A673 (cell line): ENCODE results near the gene GUCA1A. TPM values are rescaled to one million over a fixed set of nuclear protein-coding genes. Genes with fewer than 3 reads are reported as not detected.
"Not testable (repeated sequence)": the region's sequence is repeated elsewhere in the genome, so short reads cannot be mapped to it uniquely, and the experiment has no call there.

Experiments used
- BruUV-seq: library from RNA; stranded (reverse); fragments of 400-500 nt; replicated peaks from 2 replicates; lab custom pipeline; 2021; lab: Mats Ljungman, UMichigan
- CTCF ChIA-PET: fragments of 300-600 bp; sonication (Branson Sonifier 250); formaldehyde crosslinking; loops from one replicate; lab custom pipeline; 2022; ENCODE audit warnings: antibody characterized with exemption; lab: Charles Lee
- POLR2A ChIA-PET: fragments of 300-600 bp; sonication (Branson Sonifier 250); formaldehyde crosslinking; loops from one replicate; lab custom pipeline; 2022; ENCODE audit warnings: antibody characterized with exemption; ENCODE audit not compliant: low non-redundant PET; lab: Charles Lee
- DNase-seq: peaks from one replicate; pipeline ENCODE4 v3.0.0-alpha.2; 2015; ENCODE audit warnings: low spot score
- H3K27ac ChIP-seq: fragments of 200-600 bp; sonication (generic); 2 replicates; pipeline ENCODE4 v1.5.1; 2016; ENCODE audit warnings: mixed run types, low read depth, mild to moderate bottlenecking, mixed read lengths, antibody characterized with exemption, low read length; ENCODE audit not compliant: poor library complexity, severe bottlenecking
- H3K27me3 ChIP-seq: fragments of 200-600 bp; sonication (generic); replicated peaks from 2 replicates; pipeline ENCODE4 v1.6.1; 2017; ENCODE audit warnings: mixed run types, low read depth, mild to moderate bottlenecking, mixed read lengths, antibody characterized with exemption, low read length; ENCODE audit not compliant: insufficient read depth, poor library complexity
- H3K36me3 ChIP-seq: fragments of 200-600 bp; sonication (generic); 2 replicates; pipeline ENCODE4 v1.6.1; 2016; ENCODE audit warnings: mixed run types, mild to moderate bottlenecking, mixed read lengths, antibody characterized with exemption, low read length; ENCODE audit not compliant: insufficient read depth, poor library complexity, severe bottlenecking
- H3K4me1 ChIP-seq: fragments of 200-600 bp; sonication (generic); 2 replicates; pipeline ENCODE4 v1.6.1; 2017; ENCODE audit warnings: mixed run types, mild to moderate bottlenecking, mixed read lengths, antibody characterized with exemption, low read length; ENCODE audit not compliant: insufficient read depth, poor library complexity, severe bottlenecking
- H3K4me3 ChIP-seq: fragments of 200-600 bp; sonication (generic); 2 replicates; pipeline ENCODE4 v1.5.1; 2016; ENCODE audit warnings: low read depth, mixed run types, mild to moderate bottlenecking, mixed read lengths, low read length; ENCODE audit not compliant: poor library complexity, severe bottlenecking
- H3K9me3 ChIP-seq: fragments of 200-600 bp; sonication (generic); 2 replicates; pipeline ENCODE4 v1.6.1; 2016; ENCODE audit warnings: mixed run types, low read depth, mild to moderate bottlenecking, mixed read lengths, antibody characterized with exemption, low read length; ENCODE audit not compliant: poor library complexity, severe bottlenecking
- EZH2 ChIP-seq: fragments of 200-600 bp; sonication (generic); IDR thresholded peaks from 2 replicates; pipeline ENCODE4 v1.6.1; 2017; ENCODE audit warnings: borderline replicate concordance, low read depth, mild to moderate bottlenecking, mixed read lengths, antibody characterized with exemption, low read length; ENCODE audit not compliant: poor library complexity, severe bottlenecking
- intact Hi-C: fragments of 100-400 bp; cut with micrococcal nuclease; formaldehyde crosslinking; loops from one replicate; pipeline ENCODE4 v1.10.0; 2022; ENCODE audit not compliant: unreplicated experiment
- total RNA-seq: library from RNA; stranded (reverse); gene quantifications from 2 replicates; pipeline ENCODE4 v1.2.3, GENCODE V29; 2021
- TF ChIP-seq, protein P1 (sequence below): fragments of 300-800, 200-600 bp; sonication (generic); conservative IDR thresholded peaks from 2 replicates; pipeline ENCODE4 v1.5.1; 2017; ENCODE audit warnings: low read depth, mild to moderate bottlenecking, antibody characterized with exemption, low read length, moderate library complexity, mixed read lengths

The GUCA1A gene
- total RNA-seq, 1 experiment from 2014 or later: not detected

DNA sequence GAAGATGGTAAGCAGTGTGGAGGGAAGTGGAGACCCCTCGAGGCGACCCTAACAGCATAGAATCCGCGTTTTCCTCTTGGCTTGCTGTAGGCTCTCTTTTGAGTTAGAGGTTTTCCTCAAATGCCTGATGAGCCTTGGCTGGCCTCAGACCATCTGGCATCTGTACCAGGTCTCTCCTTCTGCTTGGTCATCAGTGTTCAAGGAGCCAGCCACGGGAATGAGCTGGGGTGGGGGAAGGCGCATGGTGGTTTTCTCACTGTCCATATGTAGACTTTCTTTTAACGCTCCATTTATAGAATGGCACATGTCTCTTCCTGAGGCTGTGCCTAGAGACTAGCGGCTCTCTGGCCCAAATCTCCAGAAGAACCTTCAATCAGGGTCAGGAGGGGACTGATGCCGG lies 8.1 kb upstream of the GUCA1A start:
- no peaks in the 10 kb centered on the region for H3K36me3 ChIP-seq
- H3K4me1 ChIP-seq: no peaks in the 10 kb centered on the region
- no TSS peak for BruUV-seq
- no peak overlapping the region for H3K27ac ChIP-seq
- TF ChIP-seq, protein P1, sequence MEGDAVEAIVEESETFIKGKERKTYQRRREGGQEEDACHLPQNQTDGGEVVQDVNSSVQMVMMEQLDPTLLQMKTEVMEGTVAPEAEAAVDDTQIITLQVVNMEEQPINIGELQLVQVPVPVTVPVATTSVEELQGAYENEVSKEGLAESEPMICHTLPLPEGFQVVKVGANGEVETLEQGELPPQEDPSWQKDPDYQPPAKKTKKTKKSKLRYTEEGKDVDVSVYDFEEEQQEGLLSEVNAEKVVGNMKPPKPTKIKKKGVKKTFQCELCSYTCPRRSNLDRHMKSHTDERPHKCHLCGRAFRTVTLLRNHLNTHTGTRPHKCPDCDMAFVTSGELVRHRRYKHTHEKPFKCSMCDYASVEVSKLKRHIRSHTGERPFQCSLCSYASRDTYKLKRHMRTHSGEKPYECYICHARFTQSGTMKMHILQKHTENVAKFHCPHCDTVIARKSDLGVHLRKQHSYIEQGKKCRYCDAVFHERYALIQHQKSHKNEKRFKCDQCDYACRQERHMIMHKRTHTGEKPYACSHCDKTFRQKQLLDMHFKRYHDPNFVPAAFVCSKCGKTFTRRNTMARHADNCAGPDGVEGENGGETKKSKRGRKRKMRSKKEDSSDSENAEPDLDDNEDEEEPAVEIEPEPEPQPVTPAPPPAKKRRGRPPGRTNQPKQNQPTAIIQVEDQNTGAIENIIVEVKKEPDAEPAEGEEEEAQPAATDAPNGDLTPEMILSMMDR: no peak
- no peak for TF ChIP-seq EZH2
- no peaks in the 10 kb centered on the region for H3K27me3 ChIP-seq
- CTCF ChIA-PET: no interaction called here
- no peak overlapping the region for H3K4me3 ChIP-seq
- POLR2A ChIA-PET: no interaction called here
- H3K9me3 ChIP-seq: no peaks in the 10 kb centered on the region
- no peak for DNase-seq
- intact Hi-C loops: loop anchor here (5.0 kb wide), 1 partner anchor 223 kb away; the partner anchor contains the start of gene CCND3

DNA sequence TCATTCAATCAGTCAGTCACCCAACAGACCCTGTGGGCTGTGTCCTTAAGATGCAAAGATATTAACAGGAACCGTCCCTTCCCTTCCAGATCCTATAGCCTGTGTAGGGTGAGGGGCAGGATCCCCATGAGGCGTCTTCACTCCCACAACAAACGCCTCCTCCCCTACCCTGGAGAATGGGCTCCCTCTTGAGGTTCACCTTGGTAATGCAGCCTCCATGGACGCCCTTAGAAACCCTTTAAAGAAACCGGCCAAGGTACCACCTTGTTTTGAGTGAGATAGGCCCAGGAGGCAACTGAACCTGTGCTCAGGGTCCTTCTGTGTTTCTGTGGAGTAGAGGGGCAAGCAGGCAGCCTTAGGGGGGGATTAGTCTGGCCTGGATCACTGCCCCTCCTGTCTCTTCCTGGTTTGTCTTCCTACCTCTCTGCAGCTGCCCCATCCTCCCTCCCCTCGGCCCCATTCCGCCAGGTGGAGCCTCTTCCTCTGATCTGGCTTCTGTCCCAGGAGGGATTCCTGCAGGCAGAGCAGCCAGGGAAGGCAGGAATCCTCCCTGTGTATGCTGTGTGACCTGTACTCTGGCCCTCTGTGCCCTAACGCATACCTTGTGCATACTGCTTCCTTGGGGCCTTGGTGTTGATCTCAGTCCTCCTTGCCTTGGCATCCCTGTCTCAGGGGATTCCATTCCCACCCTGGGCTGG lies 6.6 kb upstream of the GUCA1A start:
- no TSS peak for BruUV-seq
- no peaks in the 10 kb centered on the region for H3K4me1 ChIP-seq
- no peaks in the 10 kb centered on the region for H3K9me3 ChIP-seq
- no peak overlapping the region for H3K27ac ChIP-seq
- intact Hi-C loops: loop anchor here (1.0 to 5.0 kb wide), 3 partner anchors 91 to 386 kb away; partner anchors contain the start of genes CCND3 and PRICKLE4
- CTCF ChIA-PET: no interaction called here
- POLR2A ChIA-PET: no interaction called here
- no peaks in the 10 kb centered on the region for H3K27me3 ChIP-seq
- H3K36me3 ChIP-seq: no peaks in the 10 kb centered on the region
- H3K4me3 ChIP-seq: no peak overlapping the region
- peak; percentile 86 for DNase-seq
- TF ChIP-seq, protein P1: peak; percentile 90
- TF ChIP-seq EZH2: no peak

DNA sequence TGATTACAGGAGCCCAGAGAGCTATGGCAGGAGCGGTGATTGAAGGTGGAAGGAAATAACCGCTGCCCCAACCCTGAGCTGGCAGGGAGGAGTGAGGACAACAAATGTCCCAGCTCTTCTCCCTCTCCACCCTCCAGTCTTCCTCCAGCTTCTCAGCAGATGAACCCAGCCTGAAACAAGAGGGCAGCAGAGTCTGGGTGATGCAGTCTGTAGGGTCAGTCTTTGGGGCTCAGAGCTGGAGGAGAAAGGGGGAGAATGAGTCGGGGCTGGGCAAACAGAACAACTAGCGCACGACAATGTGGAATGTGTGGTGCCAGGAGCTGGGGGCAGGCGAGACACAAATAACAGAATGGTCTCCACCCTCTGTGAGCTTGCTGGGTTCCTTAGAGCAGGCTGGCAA lies 4.5 kb upstream of the GUCA1A start:
- Histone ChIP-seq H3K27me3 (no peaks in the 10 kb centered on the region), H3K4me3 (no peak overlapping the region), H3K4me1 (no peaks in the 10 kb centered on the region), H3K9me3 (no peaks in the 10 kb centered on the region), H3K27ac (no peak overlapping the region), H3K36me3 (no peaks in the 10 kb centered on the region)
- ChIA-PET POLR2A (no interaction called here), CTCF (interaction anchor here (1.0 to 1.2 kb wide), 2 partner anchors 46 to 94 kb away, joined by 3 to 5 read pairs; no protein-coding TSS in a partner anchor)
- no TSS peak for BruUV-seq
- no peak for DNase-seq
- no peak for TF ChIP-seq EZH2
- TF ChIP-seq, protein P1: no peak
- intact Hi-C loops: loop anchor here (5.0 kb wide), 1 partner anchor 226 kb away; the partner anchor contains the start of gene CCND3

DNA sequence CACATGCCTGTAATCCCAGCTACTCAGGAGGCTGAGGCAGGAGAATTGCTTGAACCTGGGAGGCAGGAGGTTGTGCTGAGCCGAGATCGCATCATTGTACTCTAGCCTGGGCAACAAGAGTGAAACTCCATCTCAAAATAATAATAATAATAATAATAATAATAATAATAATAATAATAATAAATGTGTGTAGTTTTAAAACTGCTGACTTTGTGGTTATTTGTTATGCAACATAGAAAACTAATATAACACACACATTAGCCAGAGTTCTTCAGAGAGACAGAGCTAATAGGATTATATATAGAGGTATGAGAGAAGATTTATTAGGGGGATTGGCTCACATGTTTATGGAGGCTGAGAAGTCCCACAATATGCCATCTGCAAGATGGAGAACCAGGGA lies 3.4 kb upstream of the GUCA1A start:
- DNase-seq, H3K4me3 ChIP-seq, H3K4me1 ChIP-seq, H3K36me3 ChIP-seq, POLR2A ChIA-PET, H3K9me3 ChIP-seq, H3K27me3 ChIP-seq, H3K27ac ChIP-seq, BruUV-seq, CTCF ChIA-PET: not testable (repeated sequence)
- intact Hi-C loops: loop anchor here (5.0 kb wide), 1 partner anchor 227 kb away; the partner anchor contains the start of gene CCND3
